Sigmoid colon (tissue), 7 donors: ENCODE measurements around the gene LIPH. TPM values are rescaled to one million over a fixed set of nuclear protein-coding genes. Genes with fewer than 3 reads are reported as not detected.
"Not testable (repeated sequence)": the region's sequence is repeated elsewhere in the genome, so short reads cannot be mapped to it uniquely, and the experiment has no call there.

Experiments
- DNase-seq: peaks from one replicate; pipeline ENCODE4 v3.0.0-alpha.2; 2019
- H3K27ac ChIP-seq, 4 donors: fragments of 200-600 bp; sonication (generic); one replicate each; pipeline ENCODE4 v1.5.1; 2016 to 2019; ENCODE audit warnings: mild to moderate bottlenecking in 1 of 4
- H3K27me3 ChIP-seq, 3 donors: fragments of 200-600 bp; sonication (generic); one replicate each; pipeline ENCODE4 v1.5.1; 2019; ENCODE audit warnings: mild to moderate bottlenecking in 1 of 3
- H3K36me3 ChIP-seq, 4 donors: fragments of 200-600 bp; sonication (generic); one replicate each; pipeline ENCODE4 v1.5.1; 2016 to 2019
- H3K4me1 ChIP-seq, 4 donors: fragments of 200-600 bp; sonication (generic); one replicate each; pipeline ENCODE4 v1.5.1; 2017 to 2019
- H3K4me3 ChIP-seq, 4 donors: fragments of 200-600 bp; sonication (generic); one replicate each; pipeline ENCODE4 v1.5.1; 2017 to 2019; ENCODE audit warnings: mild to moderate bottlenecking in 2 of 4, moderate library complexity in 1 of 4
- H3K9me3 ChIP-seq, 4 donors: fragments of 200-600 bp in 3 of 4; sonication (generic) in 3 of 4; one replicate each; pipeline versions ENCODE4 v1.5.1 to v1.6.1; 2013 to 2019
- CTCF ChIP-seq, 4 experiments: fragments of 450-650 bp in 3 of 4; fragments of 200-600 bp in 1 of 4; IDR thresholded peaks; one replicate each; pipeline ENCODE4 v1.5.1; 2016 to 2019; ENCODE audit warnings: antibody characterized with exemption in 4 of 4, mild to moderate bottlenecking in 3 of 4, moderate library complexity in 2 of 4
- EP300 ChIP-seq, 4 donors: sonication (generic); formaldehyde crosslinking; IDR thresholded peaks; one replicate each; pipeline ENCODE4 v1.6.1; 2017; ENCODE audit warnings: antibody characterized with exemption in 4 of 4
- POLR2A ChIP-seq, 2 donors: fragments of 450-650 bp; IDR thresholded peaks; one replicate each; pipeline ENCODE4 v1.6.1; 2016; ENCODE audit warnings: antibody characterized with exemption in 2 of 2, mild to moderate bottlenecking in 2 of 2, moderate library complexity in 2 of 2
- POLR2AphosphoS5 ChIP-seq, 4 donors: sonication (generic); formaldehyde crosslinking; IDR thresholded peaks; one replicate each; pipeline ENCODE4 v1.6.1; 2017; ENCODE audit warnings: antibody characterized with exemption in 4 of 4
- WGBS, 2 donors: extraction: QIAGEN DNeasy Blood & Tissue Kit; methylation state at CpG; one replicate each; pipeline ENCODE4 v1.1.7; 2013; 5-methylcytosine and 5-hydroxymethylcytosine counted together
- intact Hi-C: fragments of 100-400 bp; cut with DNase I; formaldehyde crosslinking; loops from one replicate; pipeline ENCODE4 v1.15.1; 2023
- polyA plus RNA-seq, 3 donors: library from polyadenylated mRNA; stranded (reverse); fragments of 200-250 nt; gene quantifications; one replicate each; pipeline ENCODE4 v1.2.3, GENCODE V29; 2013
- total RNA-seq, 4 donors: library from RNA; depleted of rRNA; stranded (reverse); fragments of >200 nt; gene quantifications; one replicate each; pipeline ENCODE4 v1.1.0, GENCODE V29; 2016
- donor health status: healthy with polysubstance abuse.
- donor health status: Bipolar disorder and iron deficiency.
- donor health status: healthy.

LIPH gene
- total and polyA plus RNA-seq, 7 donors = 0.14 to 37.1 (median 16.2) TPM; not detected in 2

- TF ChIP-seq POLR2AphosphoS5 (IDR thresholded peaks at IDR 0.05) = no peak
- TF ChIP-seq EP300 (IDR thresholded peaks at IDR 0.05) = no peak
- no peak for TF ChIP-seq POLR2A (IDR thresholded peaks at IDR 0.05)
- TF ChIP-seq CTCF (IDR thresholded peaks at IDR 0.05) = no peak
- Histone ChIP-seq H3K27ac (no peak overlapping the region), H3K4me3 (no peak overlapping the region), H3K4me1 (no peaks in the 10 kb centered on the region), H3K36me3 (peaks cover 4 to 76% (median 10%) of the 10 kb centered on the region in 4 donors), H3K9me3 (no peaks in the 10 kb centered on the region), H3K27me3 (no peaks in the 10 kb centered on the region)
- intact Hi-C loops = no loop called here
- DNase-seq = no peak
- WGBS, 2 donors = 95 to 97% methylated on average over 5 of the region's 5 CpGs
These were observed 66.0 kb downstream of the LIPH start for GRCh38 chr3:185486394-185486793.

- Histone ChIP-seq H3K9me3 (no peaks in the 10 kb centered on the region), H3K4me1 (no peaks in the 10 kb centered on the region), H3K36me3 (peaks cover 0 to 69% (median 6%) of the 10 kb centered on the region in 4 donors), H3K27me3 (no peaks in the 10 kb centered on the region), H3K27ac (no peak overlapping the region), H3K4me3 (no peak overlapping the region)
- no peak for DNase-seq
- no peak for TF ChIP-seq POLR2AphosphoS5 (IDR thresholded peaks at IDR 0.05)
- TF ChIP-seq POLR2A (IDR thresholded peaks at IDR 0.05) = no peak
- TF ChIP-seq CTCF (IDR thresholded peaks at IDR 0.05) = no peak
- no peak for TF ChIP-seq EP300 (IDR thresholded peaks at IDR 0.05)
- 61 to 74% methylated on average over 3 of the region's 3 CpGs for WGBS, 2 donors
- intact Hi-C loops = no loop called here
These were observed 68.1 kb downstream of the LIPH start for GRCh38 chr3:185484296-185484695.

GRCh38 chr3:185479373-185479945 is 72.9 kb downstream of the LIPH start:
- no peaks in the 10 kb centered on the region for H3K27me3 ChIP-seq
- H3K36me3 ChIP-seq = peaks cover 0 to 68% (median 8%) of the 10 kb centered on the region in 4 donors
- TF ChIP-seq EP300 (IDR thresholded peaks at IDR 0.05) (no peak), POLR2AphosphoS5 (IDR thresholded peaks at IDR 0.05) (no peak), POLR2A (IDR thresholded peaks at IDR 0.05) (no peak), CTCF (IDR thresholded peaks at IDR 0.05) (no peak)
- no peaks in the 10 kb centered on the region for H3K9me3 ChIP-seq
- H3K4me1 ChIP-seq = no peaks in the 10 kb centered on the region
- no peak overlapping the region for H3K4me3 ChIP-seq
- no peak for DNase-seq
- intact Hi-C loops = no loop called here
- WGBS, 2 donors = 93 to 94% methylated on average over 2 of the region's 2 CpGs
- no peak overlapping the region for H3K27ac ChIP-seq

GRCh38 chr3:185477316-185477715 is 75.1 kb downstream of the LIPH start:
- H3K9me3 ChIP-seq = no peaks in the 10 kb centered on the region
- H3K27ac ChIP-seq = no peak overlapping the region
- WGBS, 2 donors = 22 to 66% methylated on average over 3 of the region's 3 CpGs
- H3K4me3 ChIP-seq = no peak overlapping the region
- H3K36me3 ChIP-seq = peaks cover 6 to 67% (median 14%) of the 10 kb centered on the region in 4 donors
- TF ChIP-seq CTCF (IDR thresholded peaks at IDR 0.05) (no peak), EP300 (IDR thresholded peaks at IDR 0.05) (no peak), POLR2A (IDR thresholded peaks at IDR 0.05) (no peak), POLR2AphosphoS5 (IDR thresholded peaks at IDR 0.05) (no peak)
- no peaks in the 10 kb centered on the region for H3K4me1 ChIP-seq
- H3K27me3 ChIP-seq = no peaks in the 10 kb centered on the region
- DNase-seq = no peak
- intact Hi-C loops = no loop called here

- WGBS, 2 donors = 94 to 97% methylated on average over 6 of the region's 6 CpGs
- intact Hi-C loops = not testable (repeated sequence)
These were observed 77.5 kb downstream of the LIPH start for GRCh38 chr3:185474922-185475321.

More at GRCh38 chr3:185474922-185475321, 77.5 kb downstream of the LIPH start:
- not testable (repeated sequence) for H3K27ac ChIP-seq, H3K4me1 ChIP-seq, H3K9me3 ChIP-seq, H3K27me3 ChIP-seq, DNase-seq, H3K4me3 ChIP-seq
- H3K36me3 ChIP-seq = peaks cover 6 to 50% (median 10%) of the 10 kb centered on the region in 4 donors
